GM19193 (cell line): ENCODE data around the gene CRAT.

Source experiments
- POLR2A ChIP-seq: IDR thresholded peaks from 4 replicates; pipeline ENCODE4 v1.6.1; 2011; ENCODE audit not compliant: insufficient read depth, insufficient read length; ENCODE audit errors: extremely low read depth

CRAT gene

DNA sequence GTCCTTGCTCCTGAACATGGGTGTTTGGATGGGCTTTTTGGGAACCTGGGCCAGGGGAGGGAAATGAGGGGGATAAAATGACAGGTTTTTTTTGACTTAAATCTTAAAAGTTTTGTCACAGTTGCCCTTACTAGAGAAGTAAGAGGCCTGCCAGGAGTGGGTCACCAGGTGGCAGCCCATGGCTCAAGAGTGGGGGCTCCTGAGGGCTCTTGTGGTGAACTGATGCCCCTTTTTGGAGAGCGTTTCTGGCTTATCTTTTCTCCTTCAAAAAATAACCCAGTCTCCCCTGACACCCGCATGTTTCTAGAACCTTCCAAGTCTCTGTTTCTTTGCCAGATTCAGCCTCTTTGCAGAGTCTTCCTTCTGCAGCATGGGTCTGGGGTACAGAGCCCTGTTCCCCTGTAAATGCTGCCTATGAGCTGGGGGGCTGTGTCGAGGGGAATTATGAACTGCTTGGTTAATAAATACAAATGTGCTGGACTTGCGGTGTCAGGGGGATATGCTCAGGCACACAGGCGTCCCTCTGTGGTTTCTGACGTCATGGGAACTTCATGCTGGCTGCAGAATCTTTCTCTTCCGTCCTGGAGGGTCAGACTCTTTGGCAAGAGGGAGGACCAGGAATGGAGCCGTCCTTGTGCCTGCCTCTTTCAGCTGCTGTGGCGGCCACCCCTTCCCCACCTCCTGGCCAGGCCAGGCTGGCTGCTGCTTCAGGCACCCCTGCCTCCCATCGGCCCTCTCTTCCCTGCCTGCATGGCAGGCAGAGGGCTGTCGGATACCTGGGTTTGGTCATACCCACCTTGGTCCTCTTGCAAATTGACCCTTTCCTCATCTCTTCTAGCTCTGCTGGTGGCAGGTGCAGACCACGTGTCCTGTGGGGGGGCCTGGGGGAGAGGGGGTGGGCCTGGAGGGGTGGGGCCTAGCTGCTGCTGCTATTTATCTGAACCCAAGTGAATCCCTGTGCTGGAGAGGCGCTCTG is 30.8 kb upstream of the CRAT start:
- TF ChIP-seq POLR2A = peak; percentile 44

DNA sequence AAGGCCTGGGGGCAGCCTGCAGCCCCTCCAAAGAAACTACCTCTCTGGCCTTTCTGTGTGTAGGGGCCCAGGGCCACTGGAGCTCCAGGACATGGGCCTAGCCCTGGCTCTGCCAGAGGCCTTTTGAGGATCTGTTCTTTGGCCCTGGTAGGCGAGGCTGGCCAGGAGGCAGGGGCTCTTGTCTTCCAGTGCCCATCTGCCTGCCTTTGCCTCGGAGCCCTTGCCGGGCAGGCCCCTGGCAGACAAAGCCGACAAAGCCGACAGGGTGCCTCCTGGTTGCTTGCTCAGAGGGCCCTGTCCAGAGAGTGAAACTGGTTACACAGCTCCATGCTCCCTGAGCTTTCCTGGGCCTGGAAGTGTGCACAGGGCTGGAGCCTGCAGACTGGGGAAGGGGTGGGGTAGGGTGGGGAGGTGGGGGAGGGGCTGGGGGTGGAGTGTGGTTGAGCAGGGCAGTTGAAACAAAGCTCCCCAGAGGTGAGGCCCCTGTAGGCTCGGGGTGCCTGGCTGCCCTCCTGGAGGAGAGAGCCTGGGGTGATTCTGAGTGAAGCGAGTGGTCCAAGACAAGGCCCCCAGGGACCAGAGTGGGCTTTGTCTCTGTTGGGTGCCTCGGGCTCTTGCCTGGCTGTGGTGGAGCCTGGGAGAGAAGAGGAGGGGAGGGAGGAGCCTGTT is 29.9 kb upstream of the CRAT start:
- TF ChIP-seq POLR2A = no peak

DNA sequence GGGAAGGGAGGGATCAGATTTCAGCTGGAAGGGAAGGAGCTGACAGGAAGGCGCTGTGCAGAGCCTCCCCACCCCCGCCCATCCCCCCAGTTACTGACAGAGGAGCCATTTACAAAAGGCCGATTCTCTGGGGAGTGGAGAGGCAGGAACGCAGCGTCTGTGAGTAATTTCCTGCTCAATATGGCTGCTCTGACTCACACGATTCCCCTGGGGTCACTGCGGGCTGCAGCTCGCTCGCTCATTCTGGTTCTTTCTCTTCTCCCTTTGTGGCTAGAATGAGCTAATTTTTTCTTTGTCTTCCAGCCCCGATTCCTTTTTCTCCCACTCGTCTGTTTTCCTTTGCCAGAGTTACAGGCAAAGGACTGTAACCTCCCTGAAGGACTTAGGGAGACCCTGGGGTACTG is 29.4 kb upstream of the CRAT start:
- TF ChIP-seq POLR2A = no peak

DNA sequence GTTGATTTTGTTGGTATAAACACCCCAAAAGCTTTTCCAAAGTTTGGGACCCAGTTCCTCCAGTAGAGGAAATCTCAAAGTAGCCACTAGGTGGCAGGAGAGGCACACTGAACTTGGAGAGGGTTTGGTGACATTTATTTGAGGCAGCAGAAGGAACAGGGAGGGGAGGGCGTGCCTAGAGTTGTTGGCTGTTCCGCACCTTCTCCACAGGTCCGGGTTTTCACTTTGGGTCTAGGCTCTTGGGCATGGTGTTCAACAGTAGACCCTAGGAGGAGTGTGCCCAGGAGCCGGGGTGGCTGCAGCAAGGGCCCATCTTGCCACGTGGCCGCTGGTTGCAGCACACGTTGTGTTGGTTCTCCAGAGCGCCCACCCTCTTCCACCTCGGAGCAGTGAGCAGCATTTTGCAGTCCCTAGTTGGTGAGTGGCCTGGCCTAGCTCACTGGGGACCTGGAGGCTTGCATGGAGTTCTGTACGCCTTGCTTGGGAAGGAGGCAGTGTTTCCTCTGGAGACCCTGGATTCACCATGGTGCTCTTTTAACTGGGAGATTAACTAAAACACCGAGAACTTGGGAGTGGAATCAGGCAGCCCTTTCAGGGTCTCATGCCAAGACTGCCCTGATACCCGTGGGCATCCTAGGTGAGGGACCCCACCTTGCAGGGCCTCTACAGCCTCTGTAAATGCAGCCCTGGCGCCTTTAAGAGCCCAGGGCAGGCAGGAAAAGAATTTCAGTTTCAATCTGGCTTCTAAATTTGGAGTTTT is 28.8 kb upstream of the CRAT start:
- peak; percentile 29 for TF ChIP-seq POLR2A

DNA sequence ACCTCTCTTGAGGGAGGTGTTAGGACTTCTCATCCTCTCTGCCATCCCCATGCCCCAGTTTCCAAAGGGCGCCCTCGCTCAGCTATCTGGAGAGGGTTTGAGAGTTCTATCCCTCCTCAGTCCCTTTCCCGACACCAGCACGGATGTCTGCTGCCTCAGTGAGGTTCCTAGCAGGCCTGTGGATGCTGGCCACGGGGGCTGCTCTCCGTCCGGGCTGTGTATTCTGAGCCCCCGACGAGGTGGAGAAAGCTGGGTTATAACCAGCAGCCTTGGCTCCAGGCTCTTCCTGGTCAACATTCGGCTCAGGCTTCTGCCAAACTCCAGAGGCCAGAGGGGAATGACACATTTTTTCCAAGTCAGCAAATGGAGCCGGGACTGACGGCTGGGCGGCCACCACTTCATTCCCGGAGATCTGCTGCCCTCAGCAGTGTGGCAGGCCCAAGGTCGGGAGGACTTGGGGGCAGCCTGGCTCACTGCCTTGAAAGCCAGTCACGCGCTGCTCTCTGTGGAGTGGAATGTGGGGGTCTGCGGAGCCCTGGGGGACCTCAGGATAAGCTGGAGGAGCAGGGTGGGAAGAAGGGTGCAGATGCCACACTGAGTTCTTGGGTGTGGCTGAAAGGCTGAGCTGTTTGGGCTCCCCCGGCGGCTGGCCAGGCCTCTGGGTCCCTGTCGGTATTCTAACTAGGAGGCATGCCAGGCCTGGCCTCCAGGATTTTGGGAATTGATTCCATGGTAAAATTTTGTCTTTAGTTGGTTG is 28.1 kb upstream of the CRAT start:
- no peak for TF ChIP-seq POLR2A

DNA sequence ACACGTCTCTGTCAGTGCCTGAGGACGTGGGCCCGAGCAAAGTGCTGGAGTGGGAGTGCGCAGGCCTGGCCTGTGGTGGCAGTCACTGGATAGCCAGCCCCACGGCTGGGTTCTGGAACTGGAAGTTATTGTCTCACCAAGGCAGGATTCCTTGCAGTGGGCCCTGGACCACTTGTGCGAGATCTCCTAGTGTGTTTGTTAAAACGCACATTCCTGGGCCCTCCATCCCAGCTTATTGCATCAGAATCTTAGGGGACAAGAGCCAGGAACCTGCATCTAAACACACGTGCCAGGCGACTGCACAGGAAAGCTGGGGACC is 27.5 kb upstream of the CRAT start:
- no peak for TF ChIP-seq POLR2A

DNA sequence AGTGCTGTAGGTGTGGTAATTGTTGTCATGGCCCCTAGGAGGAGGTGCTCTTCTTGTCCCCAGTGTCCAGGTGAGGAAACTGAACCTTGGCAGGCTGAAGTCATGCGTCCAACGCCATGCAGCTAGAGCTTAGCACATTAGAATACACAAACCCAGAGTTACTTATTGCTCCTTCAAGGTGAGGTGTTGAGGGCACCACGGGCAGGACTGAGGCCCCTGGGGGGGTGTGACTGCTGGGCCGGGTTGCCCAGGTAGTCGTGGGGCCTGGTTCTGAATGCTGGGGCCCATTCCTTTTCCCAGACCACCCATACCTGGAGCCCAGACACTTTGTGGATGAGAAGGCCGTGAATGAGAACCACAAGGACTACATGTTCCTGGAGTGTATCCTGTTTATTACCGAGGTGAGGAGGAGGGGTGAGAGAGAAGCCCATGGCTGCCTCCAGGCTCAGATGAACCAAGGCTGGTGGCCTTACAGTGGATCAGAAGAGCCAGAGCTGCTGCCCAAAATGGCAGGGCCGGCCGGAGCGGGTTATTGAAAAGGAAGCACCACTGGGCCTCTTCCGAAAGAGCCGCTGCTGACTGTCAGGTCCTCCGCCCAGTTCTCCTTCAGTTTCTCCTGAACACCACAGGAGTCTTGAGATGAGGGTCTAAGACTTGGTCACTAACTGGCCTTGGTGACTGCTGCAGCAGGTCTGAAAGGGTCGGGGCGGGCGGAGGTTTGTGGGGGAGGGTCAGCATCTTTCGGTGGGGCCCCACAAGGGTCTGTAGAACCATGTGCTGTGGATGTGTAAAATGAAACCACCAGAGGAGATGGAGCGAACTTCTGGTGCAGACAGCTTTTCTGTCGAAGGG is 26.9 kb upstream of the CRAT start:
- TF ChIP-seq POLR2A = no peak

DNA sequence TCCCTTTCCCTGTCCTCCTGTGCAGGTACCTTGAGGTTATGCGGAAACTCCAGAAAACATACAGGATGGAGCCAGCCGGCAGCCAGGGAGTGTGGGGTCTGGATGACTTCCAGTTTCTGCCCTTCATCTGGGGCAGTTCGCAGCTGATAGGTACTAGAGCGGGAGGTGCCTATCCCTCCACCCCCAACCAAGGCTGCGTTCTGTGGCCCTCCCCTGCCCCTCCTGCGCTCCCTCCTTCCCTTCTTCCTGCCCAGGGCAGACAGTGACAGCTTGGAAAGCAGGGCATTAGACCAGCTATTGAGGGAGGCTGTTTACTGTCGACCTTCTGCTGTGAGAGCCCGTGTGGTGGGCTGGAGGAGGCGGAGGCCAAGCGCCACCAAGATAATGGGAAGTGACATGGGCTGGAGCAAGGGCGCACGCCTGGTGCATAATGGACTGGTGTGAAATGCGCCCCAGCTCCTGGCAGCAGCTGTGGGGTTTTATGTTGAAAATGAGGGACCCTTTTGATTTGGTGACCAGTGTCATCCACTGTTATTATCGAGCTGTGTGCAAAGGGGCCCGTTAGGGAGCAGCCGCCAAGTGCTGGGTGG is 25.9 kb upstream of the CRAT start:
- no peak for TF ChIP-seq POLR2A

DNA sequence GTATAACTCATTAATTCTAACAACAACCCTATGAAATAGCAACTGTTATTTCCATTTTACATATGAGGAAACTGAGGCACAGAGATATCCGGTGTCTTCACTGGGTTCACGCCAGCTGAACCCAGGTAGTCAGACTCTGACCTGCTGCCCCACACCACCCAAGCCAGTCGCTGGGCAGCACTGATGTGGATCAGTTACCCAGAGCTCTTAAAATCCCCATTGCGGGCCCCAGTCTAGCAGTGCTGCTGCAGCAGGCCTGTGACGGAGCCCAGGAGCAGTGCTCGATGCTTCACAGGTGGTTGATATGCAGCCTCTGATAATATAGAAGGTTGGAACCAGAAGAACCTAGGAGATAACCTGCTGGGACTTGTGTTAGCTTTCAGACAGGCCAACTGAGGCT is 24.9 kb upstream of the CRAT start:
- no peak for TF ChIP-seq POLR2A

DNA sequence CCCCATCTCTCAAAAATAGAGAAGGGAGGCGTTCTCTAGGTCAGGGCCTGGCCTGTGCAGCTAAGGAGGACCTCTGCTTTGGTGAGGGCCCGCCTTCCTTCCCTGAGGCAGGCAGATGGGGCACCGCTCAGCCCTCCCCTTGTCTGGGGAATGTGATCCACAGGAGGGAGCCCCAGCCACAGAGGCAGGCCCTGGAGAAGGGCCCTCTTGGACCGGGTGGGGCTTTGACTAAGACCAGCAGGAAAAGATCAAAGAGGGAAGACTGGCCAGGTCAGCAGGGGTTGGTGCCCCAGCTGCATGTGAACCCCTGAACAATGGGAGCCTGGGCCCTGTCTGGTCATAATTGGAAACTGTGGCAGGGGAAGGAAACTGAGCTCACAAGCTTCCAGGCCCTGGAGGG is 22.5 kb upstream of the CRAT start:
- TF ChIP-seq POLR2A = no peak

DNA sequence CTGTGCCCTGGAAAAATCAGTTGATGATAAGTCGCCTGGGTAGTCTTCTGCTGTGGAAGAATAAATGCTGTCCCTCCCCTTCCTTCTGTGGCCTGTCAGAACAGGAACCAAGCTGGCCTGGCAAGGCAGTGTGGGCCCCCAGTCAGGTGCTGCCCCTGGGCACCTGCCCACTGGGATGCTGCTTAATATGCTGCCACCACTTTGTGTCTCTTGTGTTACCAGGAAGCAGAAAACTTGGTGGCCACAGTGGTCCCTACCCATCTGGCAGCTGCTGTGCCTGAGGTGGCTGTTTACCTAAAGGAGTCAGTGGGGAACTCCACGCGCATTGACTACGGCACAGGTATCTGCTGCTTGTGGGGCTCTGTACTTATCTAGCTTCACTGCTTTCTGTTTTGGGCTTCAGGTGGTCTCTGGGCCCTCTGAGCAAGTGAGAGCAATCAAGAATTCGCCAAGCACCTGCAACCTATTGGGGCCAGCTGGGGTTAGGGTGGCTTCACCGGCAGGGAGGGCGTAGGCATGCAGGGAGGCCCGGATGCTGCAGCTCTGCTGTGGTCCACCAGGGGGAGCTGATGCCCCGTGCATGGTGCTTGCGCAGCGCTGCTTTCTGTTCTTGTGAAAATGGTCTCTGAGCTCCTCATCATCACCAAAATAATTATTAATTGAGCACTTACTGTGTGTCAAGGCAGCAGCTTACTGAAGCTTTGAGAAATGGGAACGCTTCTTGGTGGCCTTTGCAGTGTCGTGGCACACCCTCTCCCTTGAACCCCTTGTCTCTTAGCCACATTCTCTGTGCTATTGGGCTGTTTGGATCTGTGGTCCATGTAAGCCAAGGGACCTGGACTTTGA is 20.9 kb upstream of the CRAT start:
- TF ChIP-seq POLR2A = peak; percentile 15

DNA sequence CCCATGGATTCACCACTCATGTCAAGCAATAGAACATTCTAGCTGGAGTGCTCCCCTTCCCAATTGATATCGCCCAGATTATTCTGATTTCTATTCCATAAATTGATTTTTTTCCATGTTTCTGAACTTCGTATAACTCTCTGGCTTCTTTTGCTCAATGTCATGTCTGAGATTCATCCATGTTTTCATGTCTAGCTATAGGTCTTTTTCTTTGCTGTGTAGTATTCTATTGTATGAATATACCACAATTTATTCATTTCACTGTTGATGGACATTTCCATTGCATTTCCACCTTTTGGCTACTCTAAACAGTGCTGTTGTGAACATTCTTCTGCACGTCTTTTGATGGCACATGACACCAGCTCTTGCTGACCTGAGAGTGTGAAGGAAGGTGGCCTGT is 20.2 kb upstream of the CRAT start:
- no peak for TF ChIP-seq POLR2A

DNA sequence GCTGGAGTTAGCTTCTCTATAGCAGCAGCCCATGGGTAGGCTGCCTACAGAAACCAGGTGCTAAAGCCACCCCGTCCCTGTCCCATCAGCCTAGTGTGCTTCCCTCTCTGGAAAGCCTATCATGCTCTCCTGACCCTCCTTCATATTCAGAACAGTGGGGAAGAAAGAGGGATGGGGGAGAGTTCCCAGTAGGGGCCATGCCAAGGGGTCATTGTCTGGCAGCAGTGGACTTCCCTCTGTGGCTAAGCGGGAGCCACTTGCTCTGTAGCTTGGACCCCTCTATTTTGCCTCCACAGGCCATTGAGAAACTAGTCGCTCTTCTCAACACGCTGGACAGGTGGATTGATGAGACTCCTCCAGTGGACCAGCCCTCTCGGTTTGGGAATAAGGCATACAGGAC is 18.1 kb upstream of the CRAT start:
- TF ChIP-seq POLR2A = no peak
